GM23248 (cell line): Measurements from ENCODE around the gene NAV3.

Source experiments
- EZH2 ChIP-seq: fragments of 200-600 bp; sonication (generic); IDR thresholded peaks from 2 replicates; pipeline ENCODE4 v1.6.1; 2018; ENCODE audit warnings: antibody characterized with exemption, mild to moderate bottlenecking; ENCODE audit not compliant: insufficient read depth, poor library complexity, severe bottlenecking
- EZH2phosphoT487 ChIP-seq: fragments of 200-600 bp; sonication (generic); IDR thresholded peaks from 2 replicates; pipeline ENCODE4 v1.6.1; 2018; ENCODE audit warnings: antibody characterized with exemption, moderate library complexity, mild to moderate bottlenecking, low read depth; ENCODE audit not compliant: insufficient read depth

- TF ChIP-seq EZH2 (no peak), EZH2phosphoT487 (no peak)
Observed at GRCh38 chr12:77855548-77855947, 24.9 kb downstream of the NAV3 start.
